Astrocyte (in vitro differentiated cells and primary cell): ENCODE data around the gene TRNAU1AP. TPM values are rescaled to one million over a fixed set of nuclear protein-coding genes. Genes with fewer than 3 reads are reported as not detected.

ENCODE experiments used
- DNase-seq: peaks from one replicate; pipeline ENCODE4 v3.0.0-alpha.2; 2010; ENCODE audit warnings: low read depth
- FAIRE-seq: peaks from 2 replicates; lab custom pipeline; 2011; peaks lifted over from hg19 to GRCh38; lab: Jason Lieb, UNC
- H2AFZ ChIP-seq: 2 replicates; pipeline ENCODE4 v1.6.0; 2012; ENCODE audit warnings: low read depth, low read length, inconsistent platforms
- H3K27ac ChIP-seq: 2 replicates; pipeline ENCODE4 v1.5.1; 2011; ENCODE audit warnings: low read depth, low read length, inconsistent platforms
- H3K27me3 ChIP-seq: 2 replicates; pipeline ENCODE4 v1.6.0; 2011; ENCODE audit warnings: low read length, inconsistent platforms; ENCODE audit not compliant: insufficient read depth
- H3K36me3 ChIP-seq: 2 replicates; pipeline ENCODE4 v1.5.1; 2011; ENCODE audit warnings: low read length, inconsistent platforms; ENCODE audit not compliant: insufficient read depth
- H3K4me1 ChIP-seq: 2 replicates; pipeline ENCODE4 v1.5.1; 2011; ENCODE audit warnings: low read length, inconsistent platforms; ENCODE audit not compliant: insufficient read depth
- H3K4me2 ChIP-seq: 2 replicates; pipeline ENCODE4 v1.6.0; 2012; ENCODE audit warnings: low read length, inconsistent platforms
- H3K4me3 ChIP-seq: 2 replicates; pipeline ENCODE4 v1.5.1; 2011; ENCODE audit warnings: low read depth, mild to moderate bottlenecking, low read length, inconsistent platforms; ENCODE audit not compliant: insufficient read depth
- H3K79me2 ChIP-seq: 2 replicates; pipeline ENCODE4 v1.6.0; 2012; ENCODE audit warnings: mild to moderate bottlenecking, low read length, inconsistent platforms; ENCODE audit not compliant: insufficient read depth
- H3K9ac ChIP-seq: 2 replicates; pipeline ENCODE4 v1.6.0; 2012; ENCODE audit warnings: mild to moderate bottlenecking, low read length, inconsistent platforms
- H3K9me3 ChIP-seq: 2 replicates; pipeline ENCODE4 v1.5.1; 2012; ENCODE audit warnings: low read depth, mild to moderate bottlenecking, low read length, inconsistent platforms; ENCODE audit not compliant: insufficient read depth
- H4K20me1 ChIP-seq: 2 replicates; pipeline ENCODE4 v1.6.0; 2012; ENCODE audit warnings: low read length, inconsistent platforms; ENCODE audit not compliant: insufficient read depth
- H3K27ac Mint-ChIP-seq: one replicate; pipeline ENCODE4 v1.8.0; 2021; ENCODE audit warnings: mild to moderate bottlenecking, mixed read lengths; ENCODE audit not compliant: unreplicated experiment
- H3K27me3 Mint-ChIP-seq: one replicate; pipeline ENCODE4 v1.8.0; 2021; ENCODE audit warnings: low read depth, mixed read lengths; ENCODE audit not compliant: unreplicated experiment
- H3K36me3 Mint-ChIP-seq: one replicate; pipeline ENCODE4 v1.8.0; 2021; ENCODE audit warnings: low read depth, mixed read lengths; ENCODE audit not compliant: unreplicated experiment
- H3K4me1 Mint-ChIP-seq: one replicate; pipeline ENCODE4 v1.8.0; 2021; ENCODE audit warnings: low read depth, mixed read lengths; ENCODE audit not compliant: unreplicated experiment
- H3K4me3 Mint-ChIP-seq: one replicate; pipeline ENCODE4 v1.8.0; 2021; ENCODE audit warnings: mild to moderate bottlenecking, moderate library complexity, mixed read lengths; ENCODE audit not compliant: unreplicated experiment
- H3K9me3 Mint-ChIP-seq: one replicate; pipeline ENCODE4 v1.8.0; 2021; ENCODE audit warnings: mild to moderate bottlenecking, mixed read lengths; ENCODE audit not compliant: unreplicated experiment
- EZH2 ChIP-seq: IDR thresholded peaks from 2 replicates; pipeline ENCODE4 v1.6.1; 2012; ENCODE audit warnings: mild to moderate bottlenecking, low read length, inconsistent platforms; ENCODE audit not compliant: insufficient read depth
- total RNA-seq: library from RNA; stranded (reverse); gene quantifications from 2 replicates; pipeline ENCODE4 v1.2.1, GENCODE V29; 2021
- TF ChIP-seq, protein P1 (sequence below): IDR thresholded peaks from 2 replicates; pipeline ENCODE4 v1.5.1; 2011; ENCODE audit warnings: low read depth, mild to moderate bottlenecking, inconsistent platforms, low read length, moderate library complexity; ENCODE audit not compliant: insufficient read depth

TRNAU1AP gene
- total RNA-seq, 1 donor from 2014 or later = 21.7 TPM

DNA sequence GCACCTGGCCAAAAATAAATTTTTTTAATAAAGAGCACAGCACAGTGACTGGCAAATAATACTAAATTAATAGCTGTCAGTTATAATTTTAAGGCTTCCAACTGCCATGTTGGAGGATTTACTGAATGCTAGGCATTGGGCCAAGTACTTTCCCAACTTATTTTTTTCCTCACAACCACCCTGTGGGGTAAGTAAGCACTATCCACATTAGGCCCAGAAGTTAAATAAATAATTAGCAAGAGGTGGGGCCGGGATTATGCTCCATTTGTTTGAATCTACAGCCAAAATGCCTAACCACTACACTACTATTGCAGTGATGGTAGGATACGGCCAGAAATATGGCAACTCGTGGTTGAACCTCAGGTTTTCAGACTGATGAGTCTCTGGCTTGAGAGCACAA, 4.6 kb upstream of the TRNAU1AP start:
- Mint-ChIP-seq H3K9me3 (no peaks in the 10 kb centered on the region), H3K27me3 (no peaks in the 10 kb centered on the region), H3K4me1 (peaks cover 3% of the 10 kb centered on the region), H3K27ac (no peak overlapping the region), H3K36me3 (no peaks in the 10 kb centered on the region), H3K4me3 (no peak overlapping the region)
- Histone ChIP-seq H3K79me2 (peaks cover 2% of the 10 kb centered on the region), H3K9ac (no peak overlapping the region), H3K36me3 (no peaks in the 10 kb centered on the region), H3K4me3 (no peak overlapping the region), H4K20me1 (no peaks in the 10 kb centered on the region), H3K27me3 (no peaks in the 10 kb centered on the region), H3K4me1 (peaks cover 4% of the 10 kb centered on the region), H3K4me2 (no peak overlapping the region), H2AFZ (no peak overlapping the region), H3K9me3 (no peaks in the 10 kb centered on the region), H3K27ac (no peak overlapping the region)
- FAIRE-seq (no peak), DNase-seq (no peak)
- no peak for TF ChIP-seq EZH2
- TF ChIP-seq, protein P1, sequence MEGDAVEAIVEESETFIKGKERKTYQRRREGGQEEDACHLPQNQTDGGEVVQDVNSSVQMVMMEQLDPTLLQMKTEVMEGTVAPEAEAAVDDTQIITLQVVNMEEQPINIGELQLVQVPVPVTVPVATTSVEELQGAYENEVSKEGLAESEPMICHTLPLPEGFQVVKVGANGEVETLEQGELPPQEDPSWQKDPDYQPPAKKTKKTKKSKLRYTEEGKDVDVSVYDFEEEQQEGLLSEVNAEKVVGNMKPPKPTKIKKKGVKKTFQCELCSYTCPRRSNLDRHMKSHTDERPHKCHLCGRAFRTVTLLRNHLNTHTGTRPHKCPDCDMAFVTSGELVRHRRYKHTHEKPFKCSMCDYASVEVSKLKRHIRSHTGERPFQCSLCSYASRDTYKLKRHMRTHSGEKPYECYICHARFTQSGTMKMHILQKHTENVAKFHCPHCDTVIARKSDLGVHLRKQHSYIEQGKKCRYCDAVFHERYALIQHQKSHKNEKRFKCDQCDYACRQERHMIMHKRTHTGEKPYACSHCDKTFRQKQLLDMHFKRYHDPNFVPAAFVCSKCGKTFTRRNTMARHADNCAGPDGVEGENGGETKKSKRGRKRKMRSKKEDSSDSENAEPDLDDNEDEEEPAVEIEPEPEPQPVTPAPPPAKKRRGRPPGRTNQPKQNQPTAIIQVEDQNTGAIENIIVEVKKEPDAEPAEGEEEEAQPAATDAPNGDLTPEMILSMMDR = no peak

DNA sequence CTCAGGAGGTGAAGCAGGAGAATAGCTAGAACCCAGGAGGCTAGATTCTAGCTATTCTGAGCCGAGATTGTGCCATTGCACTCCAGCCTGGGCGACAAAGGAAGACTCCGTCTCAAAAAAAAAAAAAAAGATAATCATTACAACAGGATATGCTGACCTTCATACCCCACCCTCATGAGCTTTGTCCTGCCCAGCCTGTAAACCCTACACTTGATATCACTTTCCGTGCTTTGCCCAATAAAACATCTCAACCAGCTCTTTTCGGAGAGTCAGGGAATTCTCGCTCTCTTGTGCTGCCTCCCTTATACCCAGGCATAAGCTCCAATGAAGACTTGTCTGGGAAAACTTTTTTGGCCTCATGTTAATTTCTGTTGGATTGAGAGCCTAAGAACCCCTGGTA, 1.5 kb upstream of the TRNAU1AP start:
- Mint-ChIP-seq H3K4me1 (peaks cover 3% of the 10 kb centered on the region), H3K27me3 (no peaks in the 10 kb centered on the region), H3K4me3 (no peak overlapping the region), H3K9me3 (no peaks in the 10 kb centered on the region), H3K36me3 (peaks cover 2% of the 10 kb centered on the region), H3K27ac (no peak overlapping the region)
- peaks cover 4% of the 10 kb centered on the region for H3K4me1 ChIP-seq
- DNase-seq (no peak), FAIRE-seq (no peak)
- H2AFZ ChIP-seq = no peak overlapping the region
- no peak overlapping the region for H3K27ac ChIP-seq
- no peaks in the 10 kb centered on the region for H3K36me3 ChIP-seq
- no peaks in the 10 kb centered on the region for H3K27me3 ChIP-seq
- H3K4me3 ChIP-seq = no peak overlapping the region
- TF ChIP-seq, protein P1 = no peak
- no peak for TF ChIP-seq EZH2
- H3K9me3 ChIP-seq = no peaks in the 10 kb centered on the region
- no peak overlapping the region for H3K9ac ChIP-seq
- H4K20me1 ChIP-seq = no peaks in the 10 kb centered on the region
- H3K4me2 ChIP-seq = no peak overlapping the region
- peaks cover 9% of the 10 kb centered on the region for H3K79me2 ChIP-seq

DNA sequence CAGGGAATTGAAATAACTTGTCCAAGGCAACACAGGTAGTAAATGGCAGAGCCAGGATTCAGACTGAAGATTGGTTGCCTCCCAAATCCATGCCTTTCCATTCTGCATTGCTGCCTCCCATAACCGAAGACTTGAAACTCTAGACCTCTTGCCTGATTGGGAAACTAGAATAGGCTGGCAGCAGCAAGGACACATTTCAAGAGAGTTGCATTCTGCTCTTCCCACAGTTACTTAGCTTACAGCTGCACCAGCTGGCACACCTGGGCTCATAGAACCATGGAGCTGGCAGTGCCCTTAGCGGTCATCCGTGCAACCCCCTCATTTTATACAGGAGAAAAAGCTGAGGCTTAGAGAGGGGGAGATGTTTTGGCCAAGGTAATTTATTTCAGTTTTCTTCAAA, 8.0 kb downstream of the TRNAU1AP start:
- Histone ChIP-seq H3K4me1 (no peaks in the 10 kb centered on the region), H4K20me1 (no peaks in the 10 kb centered on the region), H3K36me3 (peaks cover 26% of the 10 kb centered on the region), H3K4me3 (no peak overlapping the region), H3K27ac (no peak overlapping the region), H3K9ac (no peak overlapping the region), H3K79me2 (no peaks in the 10 kb centered on the region), H2AFZ (no peak overlapping the region), H3K27me3 (no peaks in the 10 kb centered on the region), H3K4me2 (no peak overlapping the region), H3K9me3 (no peaks in the 10 kb centered on the region)
- Mint-ChIP-seq H3K4me1 (no peaks in the 10 kb centered on the region), H3K4me3 (no peak overlapping the region), H3K27ac (no peak overlapping the region), H3K36me3 (peaks cover 6% of the 10 kb centered on the region), H3K9me3 (no peaks in the 10 kb centered on the region), H3K27me3 (no peaks in the 10 kb centered on the region)
- TF ChIP-seq EZH2 = no peak
- TF ChIP-seq, protein P1 = no peak
- no peak for DNase-seq
- no peak for FAIRE-seq
